GM13976 (cell line): ENCODE data around the gene DOK7.

Source experiments
- DNase-seq: peaks from one replicate; pipeline ENCODE4 v3.0.0; 2012; ENCODE audit warnings: low spot score
- CTCF ChIP-seq: IDR thresholded peaks from 2 replicates; pipeline ENCODE4 v1.5.1; 2012; ENCODE audit warnings: borderline replicate concordance, mild to moderate bottlenecking; ENCODE audit not compliant: insufficient read depth; ENCODE audit errors: extremely low read depth, missing control alignments, control extremely low read depth
- in situ Hi-C: fragments of 300-500 bp; cut with MboI; formaldehyde crosslinking; loops from one replicate; pipeline ENCODE4 v1.12.0; 2022; ENCODE audit warnings: low sequenced_read_pairs, mixed read lengths, inconsistent platforms; ENCODE audit not compliant: unreplicated experiment

DOK7 gene

DNA sequence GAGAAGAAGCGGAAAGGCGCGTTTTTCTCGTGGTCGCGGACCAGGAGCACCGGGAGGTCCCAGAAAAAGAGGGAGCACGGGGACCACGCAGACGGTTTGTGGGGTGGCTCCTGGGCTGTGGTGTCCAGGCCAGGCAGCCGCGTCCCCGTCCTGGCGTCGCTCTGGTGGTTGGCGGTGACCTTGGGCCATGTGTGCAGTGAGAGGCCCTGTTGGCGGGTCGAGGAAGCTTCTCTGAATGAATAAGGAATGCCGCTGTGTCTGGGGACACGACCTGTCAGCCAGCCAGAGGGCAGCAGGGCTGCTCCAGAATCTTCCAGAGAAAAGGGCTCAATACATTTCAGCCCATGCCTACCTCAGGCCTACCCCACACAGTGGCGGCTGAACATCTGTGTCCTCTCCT, 45.7 kb upstream of the DOK7 start:
- DNase-seq, result no peak
- in situ Hi-C loops, result no loop called here
- no peak for TF ChIP-seq CTCF

- in situ Hi-C loops, result no loop called here
- no peak for DNase-seq
- peak; percentile 2 for TF ChIP-seq CTCF
These were observed 44.9 kb upstream of the DOK7 start for GRCh38 chr4:3418029-3418762.

GRCh38 chr4:3419836-3420605, 43.1 kb upstream of the DOK7 start:
- no peak for DNase-seq
- no peak for TF ChIP-seq CTCF
- in situ Hi-C loops, result no loop called here

- DNase-seq, result no peak
- TF ChIP-seq CTCF, result no peak
- in situ Hi-C loops, result no loop called here
These were observed 42.5 kb upstream of the DOK7 start for GRCh38 chr4:3420606-3420955.

GRCh38 chr4:3420956-3421355, 42.1 kb upstream of the DOK7 start:
- in situ Hi-C loops, result no loop called here
- no peak for DNase-seq
- TF ChIP-seq CTCF, result no peak

GRCh38 chr4:3421470-3421869, 41.6 kb upstream of the DOK7 start:
- in situ Hi-C loops, result no loop called here
- TF ChIP-seq CTCF, result no peak
- DNase-seq, result no peak
